Measurements from ENCODE around the gene AGR2.
A peak's percentile ranks its signal among the peaks of the same experiment; 100 is the strongest.
"Not testable (repeated sequence)": the region's sequence is repeated elsewhere in the genome, so short reads cannot be mapped to it uniquely, and the experiment has no call there.

AGR2 gene

GRCh38 chr7:16773326-16773725 lies 31.5 kb downstream of the AGR2 start:
- peak; percentile 86 for DNase-seq

- no peak for DNase-seq
Measured at GRCh38 chr7:16770657-16771329, 34.0 kb downstream of the AGR2 start.

GRCh38 chr7:16769994-16770393 lies 34.8 kb downstream of the AGR2 start:
- DNase-seq = not testable (repeated sequence)

- no peak for DNase-seq
Measured at GRCh38 chr7:16765436-16765859, 39.4 kb downstream of the AGR2 start.

- DNase-seq = no peak
Measured at GRCh38 chr7:16764942-16765341, 39.9 kb downstream of the AGR2 start.

- no peak for DNase-seq
Measured at GRCh38 chr7:16762177-16762576, 42.6 kb downstream of the AGR2 start.

GRCh38 chr7:16759840-16760239 lies 45.0 kb downstream of the AGR2 start:
- no peak for DNase-seq

GRCh38 chr7:16758631-16759611 lies 45.9 kb downstream of the AGR2 start:
- DNase-seq = peak; percentile 35

- no peak for DNase-seq
Measured at GRCh38 chr7:16758036-16758435, 46.8 kb downstream of the AGR2 start.

GRCh38 chr7:16755397-16755796 lies 49.4 kb downstream of the AGR2 start:
- no peak for DNase-seq

- peak; percentile 35 for DNase-seq
Measured at GRCh38 chr7:16754856-16755317, 49.9 kb downstream of the AGR2 start.

- DNase-seq = peak; percentile 55
Measured at GRCh38 chr7:16753932-16754855, 50.6 kb downstream of the AGR2 start.

- peak; percentile 88 for DNase-seq
Measured at GRCh38 chr7:16753102-16753931, 51.5 kb downstream of the AGR2 start, which contains the start of gene TSPAN13. TSS of gene TSPAN13 (plus strand) at chr7:16753755. CDS start at chr7:16753968, 213 bp downstream.

GRCh38 chr7:16747102-16747501 lies 57.7 kb downstream of the AGR2 start:
- DNase-seq = no peak

GRCh38 chr7:16745645-16746044 lies 59.2 kb downstream of the AGR2 start:
- DNase-seq = no peak

- DNase-seq = no peak
Measured at GRCh38 chr7:16744518-16745250, 60.1 kb downstream of the AGR2 start.

GRCh38 chr7:16743236-16743635 lies 61.6 kb downstream of the AGR2 start:
- no peak for DNase-seq

- DNase-seq = no peak
Measured at GRCh38 chr7:16742547-16742946, 62.3 kb downstream of the AGR2 start.
